Keratinocyte (primary cell): ENCODE data around the gene METAP1D.

ENCODE experiments used
- CTCF ChIP-seq, 3 experiments: IDR thresholded peaks in 1 of 3; conservative IDR thresholded peaks in 1 of 3; optimal IDR thresholded peaks in 1 of 3; 2 replicates in 2 of 3; 3 replicates in 1 of 3; pipeline versions ENCODE3 to v1.5.1; 2011; ENCODE audit warnings: low read length in 3 of 3, mild to moderate bottlenecking in 3 of 3, moderate library complexity in 2 of 3, control low read depth in 1 of 3, inconsistent platforms in 1 of 3; ENCODE audit not compliant: insufficient read depth in 2 of 3; ENCODE audit errors: extremely low read depth in 1 of 3
- EZH2 ChIP-seq: IDR thresholded peaks from one replicate; pipeline ENCODE4 v1.6.1; 2012; ENCODE audit warnings: inconsistent platforms, mild to moderate bottlenecking, low read length, moderate library complexity

DNA sequence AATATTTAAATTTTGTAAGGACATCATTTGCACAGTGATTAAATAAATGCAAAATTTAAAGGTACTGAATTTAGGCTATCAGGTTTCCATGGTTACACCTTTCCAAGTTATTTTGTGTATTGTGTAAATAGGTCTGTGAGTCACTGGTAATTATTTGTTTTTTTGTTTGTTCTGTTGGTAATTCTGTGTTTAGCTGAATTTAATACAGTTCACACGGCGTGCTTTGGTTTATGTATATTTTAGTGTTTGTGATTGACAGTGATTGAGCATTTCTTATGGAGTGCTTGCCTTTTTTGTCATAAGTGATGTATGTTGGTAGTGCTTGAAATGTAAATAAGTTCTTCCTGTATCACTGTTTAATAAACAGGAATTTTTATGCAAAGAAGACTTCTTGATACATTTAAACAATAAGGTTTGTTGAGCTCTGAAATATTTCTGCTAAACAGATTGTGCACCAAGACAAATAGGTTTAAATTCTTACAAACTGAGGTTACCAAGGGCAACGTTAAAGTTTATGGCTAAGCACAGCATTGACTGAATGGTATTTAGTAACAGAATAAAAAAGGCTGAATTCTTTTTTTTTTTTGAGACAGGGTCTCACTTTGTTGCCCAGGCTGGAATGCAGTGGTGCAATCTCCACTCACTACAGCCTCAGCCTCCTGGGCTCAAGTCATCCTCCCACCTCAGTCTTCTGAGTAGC is 47.3 kb downstream of the METAP1D start:
- no peak for TF ChIP-seq CTCF (optimal IDR thresholded peaks at IDR 0.05 in 1 of 3, IDR thresholded peaks at IDR 0.05 in 1 of 3, conservative IDR thresholded peaks at IDR 0.05 in 1 of 3; ENCODE audit: extremely low read depth in 1 of 3, insufficient read depth in 2 of 3, low read length in 3 of 3)
- no peak for TF ChIP-seq EZH2
